HG03025 (cell line): Measurements from ENCODE around the gene OLFM1.

ENCODE experiments used
- ATAC-seq: cut with Tn5 transposase; IDR thresholded peaks from one replicate; pipeline ENCODE4 v1.9.1; 2021; ENCODE audit warnings: mild to moderate bottlenecking, moderate library complexity; ENCODE audit not compliant: unreplicated experiment, low FRiP score

Gene OLFM1

GRCh38 chr9:135165756-135166519 is 78.5 kb downstream of the OLFM1 start:
- no peak for ATAC-seq

GRCh38 chr9:135166565-135166964 is 79.1 kb downstream of the OLFM1 start:
- ATAC-seq = no peak

GRCh38 chr9:135167356-135167755 is 79.9 kb downstream of the OLFM1 start:
- ATAC-seq = no peak

- no peak for ATAC-seq
These were observed 80.6 kb downstream of the OLFM1 start for GRCh38 chr9:135167849-135168655.

- ATAC-seq = no peak
These were observed 82.3 kb downstream of the OLFM1 start for GRCh38 chr9:135169709-135170226.

- no peak for ATAC-seq
These were observed 83.1 kb downstream of the OLFM1 start for GRCh38 chr9:135170535-135170934.
